K562 (cell line): ENCODE results near the gene PDZRN4. TPM values are rescaled to one million over a fixed set of nuclear protein-coding genes. Genes with fewer than 3 reads are reported as not detected.

Experiments used
- ATAC-seq: fragments of 200-7000 bp; cut with Tn5 transposase; 3 replicates; pipeline ENCODE4 v1.9.1; 2020; ENCODE audit warnings: moderate library complexity
- BruUV-seq: library from RNA; stranded (reverse); fragments of 400-500 nt; replicated peaks from 2 replicates; lab custom pipeline; 2021; lab: Mats Ljungman, UMichigan
- CTCF ChIA-PET: fragments of 300-600 bp; formaldehyde crosslinking; extraction: SDS; loops from one replicate; lab custom pipeline; 2021; ENCODE audit warnings: low intra/inter-chr PET ratio; lab: Yijun Ruan, JAX
- POLR2A ChIA-PET: fragments of 300-600, 350-650 bp; sonication (Branson Sonifier 250); formaldehyde crosslinking; extraction: SDS; loops from one replicate; lab custom pipeline; 2021; ENCODE audit warnings: antibody characterized with exemption, inconsistent platforms; lab: Yijun Ruan, JAX
- DNase-seq, 4 experiments: peaks; one replicate each; pipeline versions ENCODE4 v3.0.0 to v3.0.0-alpha.2; 2011 to 2018; ENCODE audit warnings: low spot score in 3 of 4, mixed read lengths in 3 of 4; ENCODE audit errors: extremely low read depth in 1 of 4
- FAIRE-seq: peaks from 2 replicates; lab custom pipeline; 2011; peaks lifted over from hg19 to GRCh38; lab: Jason Lieb, UNC
- H2AFZ ChIP-seq: 2 replicates; pipeline ENCODE4 v1.6.0; 2011; ENCODE audit warnings: low read depth, low read length, control low read depth, inconsistent platforms
- H3K27ac ChIP-seq: fragments of 200-600 bp; 3 replicates; pipeline ENCODE4 v1.8.0; 2011; ENCODE audit warnings: low read depth, mild to moderate bottlenecking, control low read depth, inconsistent platforms, low read length, moderate library complexity, mixed read lengths; ENCODE audit errors: extremely low read depth
- H3K27me3 ChIP-seq, 2 experiments: fragments of 300-600 bp in 1 of 2; 2 replicates in 1 of 2; 3 replicates in 1 of 2; pipeline versions ENCODE4 v1.6.0 to v1.8.0; 2011; ENCODE audit warnings: inconsistent platforms in 2 of 2, low read length in 2 of 2, mild to moderate bottlenecking in 1 of 2, mixed read lengths in 1 of 2, moderate library complexity in 1 of 2; ENCODE audit not compliant: control insufficient read depth in 2 of 2, insufficient read depth in 2 of 2
- H3K36me3 ChIP-seq: fragments of 300-600 bp; 3 replicates; pipeline ENCODE4 v1.8.0; 2011; ENCODE audit warnings: mild to moderate bottlenecking, low read length, inconsistent platforms; ENCODE audit not compliant: control insufficient read depth, insufficient read depth
- H3K4me1 ChIP-seq, 2 experiments: fragments of 200-600 bp in 1 of 2; replicated peaks in 1 of 2; 2 replicates in 1 of 2; 3 replicates in 1 of 2; pipeline versions ENCODE4 v1.5.1 to v1.8.0; 2011; ENCODE audit warnings: inconsistent platforms in 2 of 2, low read length in 2 of 2, mild to moderate bottlenecking in 1 of 2, mixed read lengths in 1 of 2, moderate library complexity in 1 of 2; ENCODE audit not compliant: control insufficient read depth in 2 of 2, insufficient read depth in 2 of 2
- H3K4me2 ChIP-seq: 2 replicates; pipeline ENCODE4 v1.6.1; 2011; ENCODE audit warnings: low read length, control low read depth, inconsistent platforms, mixed read lengths; ENCODE audit not compliant: insufficient read depth
- H3K4me3 ChIP-seq: fragments of 200-600 bp; sonication (generic), shearing (Covaris generic); 2 replicates; pipeline ENCODE4 v1.5.1; 2016; ENCODE audit warnings: control low read depth, inconsistent platforms
- H3K79me2 ChIP-seq: fragments of 200-600 bp; 3 replicates; pipeline ENCODE4 v1.8.0; 2011; ENCODE audit warnings: low read length, inconsistent platforms; ENCODE audit not compliant: control insufficient read depth, insufficient read depth
- H3K9ac ChIP-seq, 2 experiments: 2 replicates each; pipeline versions ENCODE4 v1.6.0 to v1.6.1; 2011; ENCODE audit warnings: low read depth in 2 of 2, low read length in 2 of 2, control low read depth in 1 of 2, inconsistent platforms in 1 of 2, mild to moderate bottlenecking in 1 of 2, mixed read lengths in 1 of 2; ENCODE audit not compliant: insufficient read depth in 1 of 2
- H3K9me1 ChIP-seq: one replicate; pipeline ENCODE4 v1.6.0; 2011; ENCODE audit warnings: inconsistent platforms, mild to moderate bottlenecking, low read length, moderate library complexity; ENCODE audit not compliant: control insufficient read depth, insufficient read depth
- H3K9me3 ChIP-seq: replicated peaks from 2 replicates; pipeline ENCODE4 v1.5.1; 2011; ENCODE audit warnings: low read depth, low read length, inconsistent platforms; ENCODE audit not compliant: control insufficient read depth, insufficient read depth
- H4K20me1 ChIP-seq: replicated peaks from 2 replicates; pipeline ENCODE4 v1.6.1; 2011; ENCODE audit warnings: low read length, inconsistent platforms, mixed read lengths; ENCODE audit not compliant: control insufficient read depth, insufficient read depth
- CHD7 ChIP-seq: fragments of 200-600 bp; sonication (generic); IDR thresholded peaks from one replicate; pipeline ENCODE4 v1.6.1; 2012; ENCODE audit warnings: mild to moderate bottlenecking, low read depth, low read length, inconsistent platforms
- EP300 ChIP-seq: IDR thresholded peaks from 2 replicates; pipeline ENCODE4 v1.6.1; 2012; ENCODE audit warnings: low read length, improper control_type of control experiment
- MED1 ChIP-seq: sonication (generic); formaldehyde crosslinking; IDR thresholded peaks from 2 replicates; pipeline ENCODE4 v1.8.1; 2023; ENCODE audit warnings: missing genetic modification reagents, borderline replicate concordance
- PCBP1 ChIP-seq: fragments of 200-400 bp; formaldehyde crosslinking; IDR thresholded peaks from 2 replicates; pipeline ENCODE4 v1.6.1; 2018; ENCODE audit warnings: mild to moderate bottlenecking, low read depth, low read length; ENCODE audit not compliant: poor library complexity, severe bottlenecking
- RBM34 ChIP-seq: fragments of 200-400 bp; formaldehyde crosslinking; IDR thresholded peaks from 2 replicates; pipeline ENCODE4 v1.6.1; 2018; ENCODE audit warnings: low read length, borderline replicate concordance; ENCODE audit not compliant: insufficient read depth
- SOX6 ChIP-seq: fragments of 450-650 bp; IDR thresholded peaks from 2 replicates; pipeline ENCODE4 v1.6.1; 2014; ENCODE audit warnings: mild to moderate bottlenecking
- ZNF282 ChIP-seq: sonication (generic); formaldehyde crosslinking; IDR thresholded peaks from 2 replicates; pipeline ENCODE4 v1.8.1; 2023; ENCODE audit warnings: missing genetic modification reagents
- ZNF589 ChIP-seq: fragments of 200-800 bp; sonication (Bioruptor generic); IDR thresholded peaks from 2 replicates; pipeline ENCODE4 v1.6.1; 2016; ENCODE audit warnings: low read depth, missing genetic modification characterization, missing compliant biosample characterization
- ZNF707 ChIP-seq: fragments of 250-450 bp; sonication (Bioruptor Pico); conservative IDR thresholded peaks from 2 replicates; pipeline ENCODE4 v1.8.0; 2022; ENCODE audit warnings: inconsistent platforms, mild to moderate bottlenecking, moderate library complexity
- ZNF780A ChIP-seq: fragments of 250-450 bp; sonication (Bioruptor Pico); IDR thresholded peaks from 2 replicates; pipeline ENCODE4 v1.5.0; 2021; ENCODE audit warnings: mild to moderate bottlenecking
- WGBS: fragments of 100-300 bp; shearing (Covaris generic); methylation state at CpG from one replicate; pipeline ENCODE4 v1.1.6; 2016; ENCODE audit warnings: low coverage, mixed read lengths; ENCODE audit not compliant: insufficient coverage; ENCODE audit errors: missing lambda C conversion rate; 5-methylcytosine and 5-hydroxymethylcytosine counted together
- in situ Hi-C: fragments of 300-500 bp; cut with MboI; formaldehyde crosslinking; loops from 4 replicates; pipeline ENCODE4 v1.15.0; 2018; ENCODE audit warnings: inconsistent platforms, mixed read lengths
- intact Hi-C: fragments of 100-400 bp; cut with micrococcal nuclease; formaldehyde crosslinking; loops from 2 replicates; pipeline ENCODE4 v1.14.2; 2022
- polyA plus RNA-seq, 8 experiments: library from polyadenylated mRNA; depleted of rRNA in 4 of 8; stranded (reverse) in 5 of 8; unstranded in 3 of 8; fragments of >200 nt; fragmentation: Nextera tagmentation in 2 of 8; fragmentation: Illumina TruSeq in 1 of 8; extraction: Ambion mirVana in 2 of 8; extraction: Trizol in 1 of 8; gene quantifications; 2 replicates each; pipeline versions ENCODE4 v1.2.1 to v1.2.3, GENCODE V29; 2011 to 2014; ENCODE audit warnings: inconsistent platforms in 1 of 8, missing spikeins in 1 of 8
- total RNA-seq, 7 experiments: library from RNA; depleted of rRNA in 6 of 7; stranded (reverse); fragments of >200 nt in 6 of 7; fragmentation: Illumina TruSeq in 2 of 7; extraction: Trizol in 2 of 7; gene quantifications; 2 replicates each; pipeline versions ENCODE4 v1.2.1 to v1.2.3, GENCODE V29; 2011 to 2021; ENCODE audit warnings: low replicate concordance in 1 of 7

The PDZRN4 gene
- total and polyA plus RNA-seq, 9 of the 15 experiments (the other 6 are each of a cell fraction or from before 2014, with no cell fraction given), result not detected

DNA sequence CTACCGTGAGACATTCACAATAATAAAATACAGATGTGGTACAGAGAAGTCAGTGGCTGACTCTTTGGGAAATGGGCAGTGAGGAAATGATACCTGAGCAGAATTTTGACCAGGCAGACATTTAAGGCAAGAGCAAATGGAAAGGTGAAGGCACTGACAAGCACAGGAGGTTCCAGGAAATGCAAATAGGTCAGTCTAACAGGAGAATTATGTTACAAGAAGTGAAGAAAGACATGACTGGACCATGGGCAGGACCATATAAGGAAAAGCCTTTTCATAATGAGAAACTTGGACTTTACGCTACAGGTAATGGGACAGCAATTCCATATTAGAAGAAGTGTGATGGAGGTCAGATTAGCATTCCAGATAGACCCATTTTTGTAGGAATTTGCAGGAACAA is 338.9 kb downstream of the PDZRN4 start:
- no peak for ATAC-seq

More for the DNA sequence above, 338.9 kb downstream of the PDZRN4 start:
- H3K9me3 ChIP-seq, result no peaks in the 10 kb centered on the region
- in situ Hi-C loops (no loop called here), intact Hi-C loops (no loop called here)
- ChIA-PET POLR2A (no interaction called here), CTCF (no interaction called here)
- no peaks in the 10 kb centered on the region for H3K27me3 ChIP-seq
- H3K9me1 ChIP-seq, result no peaks in the 10 kb centered on the region
- no peak for DNase-seq
- TF ChIP-seq CHD7, result no peak
- TF ChIP-seq MED1 (CRISPR knock-in tag), result no peak
- TF ChIP-seq SOX6, result no peak
- no peak for TF ChIP-seq ZNF780A (CRISPR knock-in tag)
- no peak for TF ChIP-seq EP300
- no peak for TF ChIP-seq ZNF282 (CRISPR knock-in tag)
- TF ChIP-seq RBM34, result no peak
- no peak for TF ChIP-seq PCBP1
- no peak for TF ChIP-seq ZNF707 (CRISPR knock-in tag)
- no peak for TF ChIP-seq ZNF589 (CRISPR knock-in tag)
- H3K4me3 ChIP-seq, result no peak overlapping the region
- H3K9ac ChIP-seq, result no peak overlapping the region
- H3K79me2 ChIP-seq, result no peaks in the 10 kb centered on the region
- no TSS peak for BruUV-seq
- FAIRE-seq, result no peak
- H4K20me1 ChIP-seq, result no peaks in the 10 kb centered on the region
- H3K4me1 ChIP-seq, result no peaks in the 10 kb centered on the region
- no peak overlapping the region for H2AFZ ChIP-seq
- H3K36me3 ChIP-seq, result no peaks in the 10 kb centered on the region
- 0% methylated on average over 2 of the region's 2 CpGs for WGBS
- H3K4me2 ChIP-seq, result no peak overlapping the region
- H3K27ac ChIP-seq, result no peak overlapping the region
